ENCODE data around the gene EPHA10. TPM values are rescaled to one million over a fixed set of nuclear protein-coding genes. Genes with fewer than 3 reads are reported as not detected.

EPHA10 gene
- total RNA-seq, 2 experiments from 2014 or later: 0.48 to 0.92 TPM

DNA sequence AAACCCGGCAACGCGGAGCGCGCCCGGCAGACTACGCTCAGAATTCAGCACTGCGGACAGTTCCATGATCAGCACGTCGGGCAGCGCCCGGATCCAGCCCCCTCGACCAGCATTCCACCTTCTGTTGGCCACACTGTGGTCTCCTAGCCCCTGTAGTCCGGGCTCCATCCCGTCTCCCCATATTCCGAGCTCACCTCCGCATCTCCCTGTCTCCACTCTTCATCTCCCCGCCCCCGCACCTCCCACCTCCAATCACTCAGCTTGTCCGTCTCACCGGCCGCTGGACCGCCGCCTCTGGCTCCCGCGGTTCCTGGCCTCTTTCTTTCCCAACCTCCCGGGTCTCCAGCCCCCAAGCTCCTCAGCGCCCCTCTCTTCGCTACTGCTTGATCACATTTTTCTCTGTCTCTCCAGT is 500 bp downstream of the EPHA10 start:
- ChIA-PET CTCF (interaction anchor here (0.9 kb wide), 1 partner anchor 9 kb away, joined by 4 read pairs; no protein-coding TSS in a partner anchor), POLR2A (no interaction called here)
- Mint-ChIP-seq H3K27me3 (peaks cover 64% of the 10 kb centered on the region), H3K4me1 (ENCODE audit: low read depth) (peaks cover 19% of the 10 kb centered on the region), H3K4me3 (no peak overlapping the region), H3K27ac (no peak overlapping the region), H3K9me3 (no peaks in the 10 kb centered on the region), H3K36me3 (no peaks in the 10 kb centered on the region)
- intact Hi-C loops (cut with micrococcal nuclease): no loop called here
- peak; percentile 66 for DNase-seq

DNA sequence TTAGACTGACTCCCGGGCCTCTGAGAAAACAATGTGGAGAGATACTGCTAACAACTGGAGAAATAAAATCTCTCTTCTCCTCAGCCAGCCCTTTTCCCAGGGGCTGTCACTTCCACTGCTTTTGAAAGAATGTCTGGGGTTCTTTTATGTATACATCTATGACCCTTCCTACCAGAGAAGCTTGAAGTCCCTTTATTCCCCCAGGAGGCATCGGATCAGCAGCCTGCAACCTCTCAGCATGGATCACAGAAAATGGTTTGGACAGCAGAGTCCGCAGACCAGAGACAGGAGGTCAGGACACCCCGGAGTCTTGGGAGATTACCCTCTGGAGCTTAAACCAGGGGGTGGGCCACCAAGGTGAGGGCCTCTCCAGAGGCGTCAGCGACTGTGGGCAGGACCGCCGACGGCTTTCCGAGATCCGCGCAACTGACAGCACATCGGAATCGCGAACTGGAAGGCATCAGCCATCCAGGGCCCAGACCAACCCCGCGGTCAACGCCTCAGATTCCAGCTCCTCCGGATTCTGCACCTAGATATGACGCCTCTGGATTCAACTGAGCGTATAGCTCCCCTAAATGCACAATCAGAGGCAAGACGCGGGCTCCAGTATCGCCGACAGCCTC is 1.0 kb downstream of the EPHA10 start:
- no peak for DNase-seq
- Mint-ChIP-seq H3K9me3 (no peaks in the 10 kb centered on the region), H3K27ac (no peak overlapping the region), H3K27me3 (peaks cover 61% of the 10 kb centered on the region), H3K4me3 (no peak overlapping the region), H3K36me3 (no peaks in the 10 kb centered on the region), H3K4me1 (ENCODE audit: low read depth) (peaks cover 19% of the 10 kb centered on the region)
- POLR2A ChIA-PET: no interaction called here
- intact Hi-C loops (cut with micrococcal nuclease): no loop called here
- CTCF ChIA-PET: interaction anchor here (1.0 kb wide), 1 partner anchor 22 kb away, joined by 3 read pairs; no protein-coding TSS in a partner anchor

DNA sequence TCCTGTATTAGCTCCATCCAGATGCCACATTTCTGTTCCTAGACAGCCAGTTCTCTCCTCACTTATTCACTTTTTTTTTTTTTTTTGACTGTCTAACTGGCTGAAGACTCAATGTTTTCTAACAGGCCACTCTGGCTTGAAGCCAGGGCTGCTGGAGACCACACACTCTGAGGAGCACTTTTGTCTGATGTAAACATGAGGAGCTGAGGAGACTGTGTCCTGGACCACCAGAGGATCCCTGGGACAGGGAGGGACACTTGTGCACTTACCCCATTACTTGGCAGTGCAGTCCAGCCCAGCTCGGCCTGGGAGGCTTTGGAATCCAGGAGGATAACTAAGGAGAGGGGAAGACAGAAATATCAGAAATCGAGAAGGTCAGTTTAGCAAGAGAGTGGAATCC is 2.4 kb downstream of the EPHA10 start:
- intact Hi-C loops (cut with micrococcal nuclease): no loop called here
- CTCF ChIA-PET: interaction anchor here (0.7 to 1.2 kb wide), 2 partner anchors 60 to 97 kb away, joined by 3 to 4 read pairs; no protein-coding TSS in a partner anchor
- Mint-ChIP-seq H3K27me3 (peaks cover 53% of the 10 kb centered on the region), H3K4me3 (no peak overlapping the region), H3K4me1 (ENCODE audit: low read depth) (peaks cover 19% of the 10 kb centered on the region), H3K9me3 (no peaks in the 10 kb centered on the region), H3K36me3 (no peaks in the 10 kb centered on the region), H3K27ac (no peak overlapping the region)
- no peak for DNase-seq
- POLR2A ChIA-PET: no interaction called here

DNA sequence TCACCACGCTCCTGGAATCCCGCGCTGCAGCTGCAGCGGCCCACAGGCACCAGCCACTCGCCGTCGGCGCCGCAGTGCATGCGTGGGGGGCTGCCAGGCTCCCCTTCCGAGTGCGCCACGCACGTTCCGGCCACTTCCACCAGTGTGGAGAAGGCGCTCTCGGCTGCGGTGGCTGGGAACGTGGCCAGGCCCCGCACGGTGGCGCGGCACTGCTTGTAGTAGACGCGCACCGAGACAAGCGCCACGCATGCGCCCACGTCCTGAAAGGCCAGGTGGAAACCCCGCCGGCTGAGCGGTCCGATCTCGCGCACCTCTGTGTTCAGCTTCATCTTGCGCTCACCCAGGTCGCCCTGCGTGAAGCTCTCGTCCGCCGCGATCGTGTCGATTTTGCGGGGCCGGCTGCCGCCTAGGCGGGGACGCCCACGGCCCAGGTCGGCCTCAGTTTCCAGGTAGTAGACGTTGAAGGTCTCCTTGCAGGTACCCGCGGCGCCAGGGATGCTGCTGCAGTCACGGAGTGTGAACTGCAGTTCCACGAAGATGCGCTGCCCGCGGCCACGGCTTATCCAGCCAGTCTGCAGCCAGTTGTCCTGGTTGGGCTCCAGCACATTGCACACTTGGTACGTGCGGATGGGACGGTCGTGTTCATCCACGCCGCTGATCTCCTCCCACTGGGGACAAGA is 3.4 kb downstream of the EPHA10 start:
- ChIA-PET CTCF (interaction anchor here (0.7 to 1.2 kb wide), 2 partner anchors 61 to 98 kb away, joined by 3 to 4 read pairs; no protein-coding TSS in a partner anchor), POLR2A (no interaction called here)
- DNase-seq: no peak
- peaks cover 19% of the 10 kb centered on the region for H3K4me1 Mint-ChIP-seq (ENCODE audit: low read depth)
- H3K4me3 Mint-ChIP-seq: no peak overlapping the region
- H3K36me3 Mint-ChIP-seq: no peaks in the 10 kb centered on the region
- no peaks in the 10 kb centered on the region for H3K9me3 Mint-ChIP-seq
- peaks cover 47% of the 10 kb centered on the region for H3K27me3 Mint-ChIP-seq
- H3K27ac Mint-ChIP-seq: no peak overlapping the region
- intact Hi-C loops (cut with micrococcal nuclease): no loop called here

DNA sequence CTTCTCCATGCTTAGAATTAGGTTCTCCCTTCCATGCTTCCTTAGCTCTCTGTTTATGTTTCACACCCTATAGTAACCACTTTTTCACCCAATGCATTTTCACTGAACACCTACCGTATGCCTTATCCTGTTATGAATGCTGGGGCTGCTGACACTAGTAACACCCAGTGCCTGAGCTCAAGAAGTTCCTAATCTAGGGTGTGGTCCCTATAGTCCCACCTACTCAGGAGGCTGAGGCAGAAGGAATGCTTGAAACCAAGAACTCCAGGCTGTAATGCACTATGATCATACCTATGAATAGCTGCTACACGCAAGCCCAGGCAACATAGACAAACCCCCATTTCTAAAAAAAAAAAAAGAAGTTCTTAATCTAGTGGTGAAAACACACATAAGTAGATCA is 5.5 kb downstream of the EPHA10 start:
- no peak for DNase-seq
- Mint-ChIP-seq H3K4me1 (ENCODE audit: low read depth) (peaks cover 18% of the 10 kb centered on the region), H3K4me3 (no peak overlapping the region), H3K36me3 (no peaks in the 10 kb centered on the region), H3K9me3 (no peaks in the 10 kb centered on the region), H3K27ac (no peak overlapping the region), H3K27me3 (peaks cover 34% of the 10 kb centered on the region)
- CTCF ChIA-PET: no interaction called here
- POLR2A ChIA-PET: no interaction called here
- intact Hi-C loops (cut with micrococcal nuclease): no loop called here

DNA sequence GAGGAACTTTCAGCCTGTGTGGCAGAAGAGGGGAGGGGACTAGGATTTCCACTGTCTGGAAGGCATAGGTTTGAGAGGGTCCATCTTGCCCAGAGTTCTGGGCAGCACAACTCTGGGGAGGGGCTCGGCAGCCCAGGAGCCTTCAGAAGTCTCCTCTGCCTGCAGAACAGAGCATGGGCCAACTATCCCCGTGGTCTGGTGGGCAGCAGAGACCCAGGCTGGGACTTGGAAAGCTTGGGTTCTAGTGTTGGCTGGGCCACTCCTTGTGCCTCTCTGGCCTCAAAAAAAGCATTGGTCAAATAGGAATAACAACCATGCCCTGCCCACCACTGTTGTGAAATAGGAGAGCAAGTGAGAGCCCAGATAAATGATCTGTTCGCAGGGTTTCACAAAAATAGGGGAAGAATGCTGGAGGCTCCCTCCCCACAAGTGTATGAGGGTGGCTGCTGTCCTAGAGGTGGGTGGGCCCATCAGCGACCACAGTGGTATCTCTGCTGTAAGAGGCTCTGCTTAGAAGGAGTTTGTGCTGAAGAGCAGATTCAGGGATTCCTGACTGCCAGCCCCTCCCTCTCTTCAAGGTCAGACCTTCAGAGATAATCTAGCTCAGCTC is 8.9 kb downstream of the EPHA10 start:
- H3K4me1 Mint-ChIP-seq (ENCODE audit: low read depth): peaks cover 28% of the 10 kb centered on the region
- intact Hi-C loops (cut with micrococcal nuclease): loop anchor here (1.0 to 2.0 kb wide), 2 partner anchors 17 to 63 kb away; partner anchors contain the start of gene CDCA8
- no peaks in the 10 kb centered on the region for H3K9me3 Mint-ChIP-seq
- ChIA-PET POLR2A (interaction anchor here (1.1 to 1.5 kb wide), 3 partner anchors 21 to 64 kb away, joined by 3 read pairs; no protein-coding TSS in a partner anchor), CTCF (interaction anchor here (0.8 to 1.3 kb wide), 3 partner anchors 10 to 104 kb away, joined by 3 to 5 read pairs (median 4); partner anchors contain the start of gene MTF1)
- H3K27me3 Mint-ChIP-seq: peaks cover 32% of the 10 kb centered on the region
- no peak for DNase-seq
- H3K4me3 Mint-ChIP-seq: no peak overlapping the region
- no peaks in the 10 kb centered on the region for H3K36me3 Mint-ChIP-seq
- H3K27ac Mint-ChIP-seq: no peak overlapping the region

DNA sequence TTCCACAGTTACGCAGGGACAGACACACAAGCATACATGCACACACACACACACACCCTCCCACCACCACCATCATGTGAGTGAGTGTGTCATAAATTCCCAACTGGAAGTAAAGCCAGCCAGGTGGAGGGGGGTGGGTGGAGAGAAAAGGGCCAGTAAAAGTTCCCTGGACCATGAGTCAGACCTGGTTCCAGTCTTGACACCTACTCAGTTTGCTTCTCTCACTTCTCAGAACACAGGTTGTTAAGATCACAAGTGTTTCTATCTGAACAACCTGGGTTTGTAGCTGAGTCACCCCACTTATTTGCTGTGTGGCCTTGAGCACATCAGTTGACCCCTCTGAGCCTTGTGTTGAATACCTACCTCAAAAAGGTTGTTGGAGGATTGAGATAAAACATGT is 9.6 kb downstream of the EPHA10 start:
- intact Hi-C loops (cut with micrococcal nuclease): loop anchor here (1.0 to 2.0 kb wide), 2 partner anchors 16 to 62 kb away; partner anchors contain the start of gene CDCA8
- no peak overlapping the region for H3K27ac Mint-ChIP-seq
- H3K4me1 Mint-ChIP-seq (ENCODE audit: low read depth): peaks cover 28% of the 10 kb centered on the region
- CTCF ChIA-PET: interaction anchor here (0.5 to 1.3 kb wide), 5 partner anchors 10 to 105 kb away, joined by 3 to 5 read pairs (median 4); partner anchors contain the start of genes C1orf122, EPHA10, MTF1 and YRDC
- POLR2A ChIA-PET: interaction anchor here (1.1 to 1.5 kb wide), 3 partner anchors 22 to 64 kb away, joined by 3 read pairs; no protein-coding TSS in a partner anchor
- DNase-seq: peak; percentile 73
- H3K9me3 Mint-ChIP-seq: no peaks in the 10 kb centered on the region
- H3K36me3 Mint-ChIP-seq: no peaks in the 10 kb centered on the region
- peaks cover 32% of the 10 kb centered on the region for H3K27me3 Mint-ChIP-seq
- no peak overlapping the region for H3K4me3 Mint-ChIP-seq

DNA sequence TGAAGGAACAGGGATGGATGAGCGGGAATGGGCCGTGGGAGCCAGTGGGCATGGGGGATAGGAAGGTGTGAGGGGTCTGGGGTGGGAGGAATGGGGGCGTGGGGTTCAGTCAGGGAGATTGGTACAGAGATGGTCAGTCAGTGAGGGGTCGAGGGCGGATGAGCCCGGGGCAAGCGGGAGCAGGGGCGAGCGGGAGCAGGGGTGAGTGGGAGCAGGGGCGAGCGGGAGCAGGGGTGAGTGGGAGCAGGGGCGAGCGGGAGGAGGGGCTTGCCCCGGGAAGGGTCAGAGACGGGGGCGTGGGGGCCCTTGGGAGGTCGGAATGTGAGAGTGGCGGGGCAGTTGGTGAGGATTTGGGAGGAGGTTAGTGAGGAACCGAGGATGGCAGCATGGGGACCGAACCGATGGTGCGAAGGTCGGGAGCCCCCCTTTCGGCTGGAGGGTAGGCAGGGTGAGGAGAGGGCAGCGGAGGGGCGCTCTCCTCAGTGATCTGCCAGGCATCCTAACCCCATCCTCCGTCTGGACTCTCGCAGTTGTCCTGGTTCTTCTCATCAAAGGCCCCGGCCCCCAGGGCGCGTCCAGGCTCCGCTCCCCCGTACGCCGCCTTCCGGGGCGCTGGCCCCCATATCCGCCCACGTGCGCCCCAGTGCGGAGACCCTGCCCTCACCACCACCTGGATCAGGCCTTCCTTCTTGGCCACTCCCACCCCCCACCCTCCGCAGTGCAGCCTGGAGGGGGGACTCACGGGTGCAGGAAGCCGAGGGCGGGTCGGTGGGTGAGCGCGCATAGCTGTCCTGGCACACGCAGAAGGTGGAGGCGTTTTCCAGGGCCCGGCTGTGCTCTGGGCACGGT is 11.2 kb downstream of the EPHA10 start:
- peaks cover 28% of the 10 kb centered on the region for H3K4me1 Mint-ChIP-seq (ENCODE audit: low read depth)
- no peak overlapping the region for H3K27ac Mint-ChIP-seq
- ChIA-PET CTCF (no interaction called here), POLR2A (no interaction called here)
- peak; percentile 13 for DNase-seq
- H3K27me3 Mint-ChIP-seq: peaks cover 37% of the 10 kb centered on the region
- H3K36me3 Mint-ChIP-seq: no peaks in the 10 kb centered on the region
- intact Hi-C loops (cut with micrococcal nuclease): loop anchor here (2.0 kb wide), 1 partner anchor 61 kb away; the partner anchor contains the start of gene CDCA8
- peak overlapping the region; percentile 57 for H3K4me3 Mint-ChIP-seq
- H3K9me3 Mint-ChIP-seq: no peaks in the 10 kb centered on the region

DNA sequence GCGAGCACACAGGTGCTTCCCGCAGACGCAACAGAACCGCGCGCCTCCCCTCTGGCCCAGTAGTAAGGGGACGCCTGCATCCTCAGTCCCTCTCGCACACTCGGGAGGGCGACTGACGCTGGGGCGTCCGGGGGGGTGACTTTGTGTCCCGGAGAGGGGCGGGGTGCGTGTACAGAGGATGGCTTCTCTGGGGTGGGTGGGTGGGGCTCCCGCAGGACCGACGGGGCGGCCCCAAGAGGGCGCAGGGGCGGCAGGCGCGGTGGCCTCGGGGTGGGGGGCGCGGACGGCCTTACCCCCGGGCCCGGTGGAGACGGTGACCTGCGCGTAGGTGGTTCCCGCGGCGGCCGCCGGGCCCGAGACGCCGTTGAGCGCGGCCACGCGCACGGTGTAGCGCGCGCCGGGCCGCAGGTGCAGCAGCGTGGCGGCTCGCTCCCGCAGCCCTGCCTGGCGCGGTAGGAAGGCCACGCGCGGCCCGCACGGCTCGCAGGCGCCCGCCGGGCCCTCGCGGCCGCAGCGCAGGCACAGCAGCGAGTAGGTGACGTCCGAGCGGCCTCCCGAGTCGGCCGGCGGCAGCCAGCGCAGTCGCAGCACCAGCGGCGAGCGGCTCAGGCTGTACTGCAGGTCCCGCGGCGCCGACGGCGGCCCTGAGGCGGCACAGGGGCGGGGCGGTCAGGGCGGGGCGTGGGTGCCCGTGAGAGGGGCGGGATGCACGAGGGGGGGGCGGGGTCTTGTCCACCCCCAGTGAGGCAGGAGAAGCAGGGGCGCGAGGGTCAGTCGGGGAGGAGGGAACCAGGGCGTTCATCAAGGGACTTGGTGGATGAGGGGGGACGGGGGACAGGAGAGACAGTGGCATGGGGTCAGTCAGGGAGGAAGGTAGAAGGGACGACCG is 12.1 kb downstream of the EPHA10 start:
- Mint-ChIP-seq H3K9me3 (no peaks in the 10 kb centered on the region), H3K4me1 (ENCODE audit: low read depth) (peaks cover 28% of the 10 kb centered on the region), H3K27ac (no peak overlapping the region), H3K27me3 (peaks cover 40% of the 10 kb centered on the region), H3K36me3 (no peaks in the 10 kb centered on the region), H3K4me3 (peak overlapping the region; percentile 57)
- intact Hi-C loops (cut with micrococcal nuclease): no loop called here
- POLR2A ChIA-PET: no interaction called here
- DNase-seq: peak; percentile 39
- CTCF ChIA-PET: no interaction called here

DNA sequence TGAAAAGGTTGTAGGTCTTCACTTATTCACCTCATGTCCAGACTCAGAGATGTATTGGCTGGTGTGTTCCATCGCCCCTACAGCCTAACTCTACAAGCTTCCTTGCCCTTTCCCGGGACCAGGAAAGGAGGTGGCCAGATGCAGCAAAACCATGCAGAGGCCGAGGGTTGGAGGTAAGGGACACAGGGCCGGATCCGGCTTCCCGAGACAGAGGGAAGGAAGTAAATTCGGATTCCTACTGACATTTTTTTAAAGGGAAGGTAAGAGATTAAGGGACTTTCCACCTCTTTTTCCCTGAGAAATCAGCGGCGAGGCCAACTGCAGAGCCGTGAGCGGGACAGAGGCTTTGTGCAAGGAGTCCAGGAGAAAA is 12.7 kb downstream of the EPHA10 start:
- ChIA-PET CTCF (no interaction called here), POLR2A (no interaction called here)
- Mint-ChIP-seq H3K27me3 (peaks cover 40% of the 10 kb centered on the region), H3K4me3 (peak overlapping the region; percentile 57), H3K9me3 (no peaks in the 10 kb centered on the region), H3K4me1 (ENCODE audit: low read depth) (peaks cover 28% of the 10 kb centered on the region), H3K27ac (no peak overlapping the region), H3K36me3 (no peaks in the 10 kb centered on the region)
- intact Hi-C loops (cut with micrococcal nuclease): no loop called here
- no peak for DNase-seq

DNA sequence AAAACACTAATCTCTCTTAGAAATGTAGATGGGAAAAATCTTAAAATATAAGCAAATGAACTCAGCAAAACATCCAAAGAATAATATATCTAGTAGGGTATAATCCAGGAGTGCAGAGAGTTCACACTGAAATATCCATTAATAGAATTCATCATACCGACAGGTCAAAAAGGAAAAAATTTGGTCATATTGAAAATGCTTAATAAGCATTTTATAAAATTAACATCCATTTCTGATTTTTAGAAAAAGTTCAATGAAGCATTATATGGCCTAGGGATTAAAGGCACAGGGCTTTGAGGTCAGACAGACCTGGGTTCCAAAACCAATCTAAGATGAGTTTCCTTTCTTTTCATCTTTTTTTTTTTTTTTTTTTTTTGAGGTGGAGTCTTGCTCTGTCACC is 16.4 kb downstream of the EPHA10 start:
- CTCF ChIA-PET: no interaction called here

More for the DNA sequence above, 16.4 kb downstream of the EPHA10 start:
- no peaks in the 10 kb centered on the region for H3K36me3 Mint-ChIP-seq
- intact Hi-C loops (cut with micrococcal nuclease): no loop called here
- peaks cover 3% of the 10 kb centered on the region for H3K9me3 Mint-ChIP-seq
- no peak overlapping the region for H3K4me3 Mint-ChIP-seq
- DNase-seq: no peak
- H3K27ac Mint-ChIP-seq: no peak overlapping the region
- H3K27me3 Mint-ChIP-seq: peaks cover 36% of the 10 kb centered on the region
- H3K4me1 Mint-ChIP-seq (ENCODE audit: low read depth): peaks cover 9% of the 10 kb centered on the region
- POLR2A ChIA-PET: no interaction called here
